ENCODE measurements around the gene MARK3. TPM values are rescaled to one million over a fixed set of nuclear protein-coding genes. Genes with fewer than 3 reads are reported as not detected.

Gene MARK3
- polyA plus RNA-seq, 1 donor (not counting 4 experiments of a cell fraction or from before 2014, with no cell fraction given): 133 TPM

DNA sequence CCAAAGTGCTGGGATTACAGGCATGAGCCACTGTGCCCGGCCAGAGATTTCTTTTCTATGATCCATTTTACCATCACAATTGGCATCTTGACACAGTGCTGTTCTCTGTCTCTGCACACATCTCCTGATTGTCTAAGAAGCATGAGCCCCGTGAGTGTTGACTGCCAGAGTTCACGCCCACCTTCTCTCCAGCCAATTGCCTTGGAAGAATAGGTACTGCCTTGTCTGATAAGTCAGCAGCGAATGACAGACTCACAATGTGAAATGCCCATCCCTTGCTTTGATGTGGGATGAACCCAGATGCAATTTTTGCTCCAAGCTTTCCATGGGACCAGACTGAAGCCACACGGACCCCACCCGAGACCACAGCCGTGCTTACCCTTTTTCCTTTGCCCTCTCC lies 31.9 kb upstream of the MARK3 start:
- no peaks in the 10 kb centered on the region for H3K36me3 ChIP-seq (ENCODE audit: control insufficient read depth in 2 of 2, extremely low read depth in 1 of 2, insufficient read depth in 2 of 2, low read length in 2 of 2)
- H3K79me2 ChIP-seq (ENCODE audit: control insufficient read depth, insufficient read depth, low read length): no peaks in the 10 kb centered on the region
- DNase-seq (ENCODE audit: low read depth, low spot score) (no peak), FAIRE-seq (no peak)
- H3K9me3 ChIP-seq (ENCODE audit: control insufficient read depth, low read depth, low read length): no peaks in the 10 kb centered on the region
- no peak overlapping the region for H3K9ac ChIP-seq (ENCODE audit: control insufficient read depth, extremely low read depth, insufficient read depth, low read length)
- peaks cover 3% of the 10 kb centered on the region for H3K9me1 ChIP-seq (ENCODE audit: control insufficient read depth, extremely low read depth, insufficient read depth, low read length)
- H3K27ac ChIP-seq (ENCODE audit: control insufficient read depth, insufficient read depth, low read length): no peak overlapping the region
- no peak for TF ChIP-seq EZH2 (IDR thresholded peaks at IDR 0.05; ENCODE audit: low read length)
- TF ChIP-seq CTCF (optimal IDR thresholded peaks at IDR 0.05 in 1 of 3, IDR thresholded peaks at IDR 0.05 in 1 of 3, conservative IDR thresholded peaks at IDR 0.05 in 1 of 3; ENCODE audit: extremely low read depth in 1 of 3, insufficient read depth in 2 of 3, low read length in 3 of 3): no peak
- H3K4me2 ChIP-seq (ENCODE audit: control insufficient read depth, extremely low read depth, insufficient read depth, low read depth, low read length): no peak overlapping the region
- dilution Hi-C loops (cut with MboI; ENCODE audit: extremely low pct_ligation_motif_present, low sequenced_read_pairs): no loop called here
- no peaks in the 10 kb centered on the region for H3K27me3 ChIP-seq (ENCODE audit: control insufficient read depth, extremely low read depth, insufficient read depth, low read length)
- no peak overlapping the region for H3K4me3 ChIP-seq (ENCODE audit: control insufficient read depth in 2 of 3, extremely low read depth in 1 of 3, insufficient read depth in 2 of 3, low read depth in 1 of 3, low read length in 3 of 3)
- no peak overlapping the region for H2AFZ ChIP-seq (ENCODE audit: control insufficient read depth, low read length)
- H4K20me1 ChIP-seq (ENCODE audit: control insufficient read depth, extremely low read depth, insufficient read depth, low read length): no peaks in the 10 kb centered on the region
- peaks cover 30% of the 10 kb centered on the region for H3K4me1 ChIP-seq (ENCODE audit: control insufficient read depth, extremely low read depth, insufficient read depth, low read length)

GRCh38 chr14:103354141-103354540 lies 31.1 kb upstream of the MARK3 start:
- Histone ChIP-seq H3K36me3 (ENCODE audit: control insufficient read depth in 2 of 2, extremely low read depth in 1 of 2, insufficient read depth in 2 of 2, low read length in 2 of 2) (no peaks in the 10 kb centered on the region), H3K4me2 (ENCODE audit: control insufficient read depth, extremely low read depth, insufficient read depth, low read depth, low read length) (no peak overlapping the region), H3K27me3 (ENCODE audit: control insufficient read depth, extremely low read depth, insufficient read depth, low read length) (no peaks in the 10 kb centered on the region), H4K20me1 (ENCODE audit: control insufficient read depth, extremely low read depth, insufficient read depth, low read length) (no peaks in the 10 kb centered on the region), H3K9me1 (ENCODE audit: control insufficient read depth, extremely low read depth, insufficient read depth, low read length) (peaks cover 3% of the 10 kb centered on the region), H2AFZ (ENCODE audit: control insufficient read depth, low read length) (no peak overlapping the region), H3K9ac (ENCODE audit: control insufficient read depth, extremely low read depth, insufficient read depth, low read length) (no peak overlapping the region), H3K79me2 (ENCODE audit: control insufficient read depth, insufficient read depth, low read length) (no peaks in the 10 kb centered on the region), H3K27ac (ENCODE audit: control insufficient read depth, insufficient read depth, low read length) (no peak overlapping the region), H3K9me3 (ENCODE audit: control insufficient read depth, low read depth, low read length) (no peaks in the 10 kb centered on the region), H3K4me3 (ENCODE audit: control insufficient read depth in 2 of 3, extremely low read depth in 1 of 3, insufficient read depth in 2 of 3, low read depth in 1 of 3, low read length in 3 of 3) (no peak overlapping the region), H3K4me1 (ENCODE audit: control insufficient read depth, extremely low read depth, insufficient read depth, low read length) (peaks cover 34% of the 10 kb centered on the region)
- DNase-seq (ENCODE audit: low read depth, low spot score): no peak
- TF ChIP-seq CTCF (optimal IDR thresholded peaks at IDR 0.05 in 1 of 3, IDR thresholded peaks at IDR 0.05 in 1 of 3, conservative IDR thresholded peaks at IDR 0.05 in 1 of 3; ENCODE audit: extremely low read depth in 1 of 3, insufficient read depth in 2 of 3, low read length in 3 of 3) (no peak), EZH2 (IDR thresholded peaks at IDR 0.05; ENCODE audit: low read length) (no peak)
- no peak for FAIRE-seq
- dilution Hi-C loops (cut with MboI; ENCODE audit: extremely low pct_ligation_motif_present, low sequenced_read_pairs): no loop called here
